GM23338 (cell line): Measurements from ENCODE around the gene CNTNAP2.

ENCODE experiments used
- CREB1 ChIP-seq: fragments of 250-450 bp; sonication (Bioruptor Pico); IDR thresholded peaks from 2 replicates; pipeline ENCODE4 v1.5.0; 2020; ENCODE audit warnings: low read depth, mild to moderate bottlenecking, moderate library complexity
- EZH2 ChIP-seq: fragments of 200-600 bp; sonication (generic); IDR thresholded peaks from one replicate; pipeline ENCODE4 v1.8.0; 2017; ENCODE audit warnings: antibody characterized with exemption, mild to moderate bottlenecking, low read depth; ENCODE audit not compliant: unreplicated experiment
- STAT1 ChIP-seq: IDR thresholded peaks from one replicate; pipeline ENCODE4 v1.6.1; 2016; ENCODE audit warnings: antibody characterized with exemption; ENCODE audit not compliant: unreplicated experiment
- TF ChIP-seq, protein P1 (sequence below), 2 experiments: fragments of 200-600 bp in 1 of 2; sonication (generic) in 1 of 2; conservative IDR thresholded peaks; 2 replicates each; pipeline versions ENCODE4 v1.5.1 to v1.6.1; 2016 to 2017; ENCODE audit warnings: antibody characterized with exemption in 2 of 2, low read depth in 2 of 2, mild to moderate bottlenecking in 2 of 2, moderate library complexity in 1 of 2

DNA sequence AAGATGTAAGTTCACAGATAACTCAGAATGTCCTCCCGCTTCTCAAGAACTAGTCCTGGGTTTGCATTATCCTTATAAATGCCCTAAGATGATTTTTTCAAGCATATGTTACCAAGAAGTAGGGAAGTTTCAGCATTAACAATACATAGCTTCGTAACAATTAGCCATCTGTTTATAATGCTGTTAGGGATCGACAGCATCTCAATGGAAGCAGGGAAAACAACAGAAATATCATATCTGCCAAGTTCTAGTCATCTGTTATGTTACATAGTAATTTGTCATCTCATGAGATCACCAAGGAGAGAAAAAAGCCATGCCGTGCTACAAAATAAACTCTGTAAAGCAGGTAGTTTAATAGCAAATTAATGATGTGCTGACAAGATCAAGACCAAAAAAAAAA is 1742.4 kb downstream of the CNTNAP2 start:
- TF ChIP-seq CREB1 (no peak), STAT1 (no peak), EZH2 (no peak)
- TF ChIP-seq, protein P1, sequence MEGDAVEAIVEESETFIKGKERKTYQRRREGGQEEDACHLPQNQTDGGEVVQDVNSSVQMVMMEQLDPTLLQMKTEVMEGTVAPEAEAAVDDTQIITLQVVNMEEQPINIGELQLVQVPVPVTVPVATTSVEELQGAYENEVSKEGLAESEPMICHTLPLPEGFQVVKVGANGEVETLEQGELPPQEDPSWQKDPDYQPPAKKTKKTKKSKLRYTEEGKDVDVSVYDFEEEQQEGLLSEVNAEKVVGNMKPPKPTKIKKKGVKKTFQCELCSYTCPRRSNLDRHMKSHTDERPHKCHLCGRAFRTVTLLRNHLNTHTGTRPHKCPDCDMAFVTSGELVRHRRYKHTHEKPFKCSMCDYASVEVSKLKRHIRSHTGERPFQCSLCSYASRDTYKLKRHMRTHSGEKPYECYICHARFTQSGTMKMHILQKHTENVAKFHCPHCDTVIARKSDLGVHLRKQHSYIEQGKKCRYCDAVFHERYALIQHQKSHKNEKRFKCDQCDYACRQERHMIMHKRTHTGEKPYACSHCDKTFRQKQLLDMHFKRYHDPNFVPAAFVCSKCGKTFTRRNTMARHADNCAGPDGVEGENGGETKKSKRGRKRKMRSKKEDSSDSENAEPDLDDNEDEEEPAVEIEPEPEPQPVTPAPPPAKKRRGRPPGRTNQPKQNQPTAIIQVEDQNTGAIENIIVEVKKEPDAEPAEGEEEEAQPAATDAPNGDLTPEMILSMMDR (conservative IDR thresholded peaks at IDR 0.05; ENCODE audit: low read depth in 2 of 2) = no peak
